Stimulated activated CD8-positive, alpha-beta memory T cell treated with anti-CD3 and anti-CD28 coated beads, Interleukin-12 subunit alpha, Interleukin-12 subunit beta, amount 100 ng/mL, for 24 hours (primary cell): ENCODE measurements around the gene C20orf204.

Experiments
- DNase-seq: peaks from one replicate; pipeline ENCODE4 v3.0.0-alpha.2; 2020; ENCODE audit errors: extremely low read depth

C20orf204 gene

GRCh38 chr20:64056639-64056888, 20.6 kb downstream of the C20orf204 start:
- DNase-seq, result no peak

- DNase-seq, result no peak
These were observed 21.1 kb downstream of the C20orf204 start for GRCh38 chr20:64056889-64057627.

- peak; percentile 63 for DNase-seq
These were observed 21.9 kb downstream of the C20orf204 start for GRCh38 chr20:64057628-64058498.

- DNase-seq, result no peak
These were observed 22.6 kb downstream of the C20orf204 start for GRCh38 chr20:64058536-64058935.

- DNase-seq, result no peak
These were observed 26.3 kb downstream of the C20orf204 start for GRCh38 chr20:64062276-64062595.

- peak; percentile 88 for DNase-seq
These were observed 26.8 kb downstream of the C20orf204 start, which contains the start of gene TCEA2 for GRCh38 chr20:64062596-64063388. TSS of gene TCEA2 (plus strand) at chr20:64063198. CDS start at chr20:64063313, 115 bp downstream.

GRCh38 chr20:64063389-64064144, 27.6 kb downstream of the C20orf204 start:
- no peak for DNase-seq

GRCh38 chr20:64064145-64064698, 28.2 kb downstream of the C20orf204 start:
- no peak for DNase-seq

- no peak for DNase-seq
These were observed 29.3 kb downstream of the C20orf204 start for GRCh38 chr20:64065062-64065973.

GRCh38 chr20:64065974-64066343, 30.0 kb downstream of the C20orf204 start:
- no peak for DNase-seq

- DNase-seq, result no peak
These were observed 31.1 kb downstream of the C20orf204 start for GRCh38 chr20:64067005-64067632.

- no peak for DNase-seq
These were observed 31.8 kb downstream of the C20orf204 start for GRCh38 chr20:64067733-64068307.

- no peak for DNase-seq
These were observed 32.6 kb downstream of the C20orf204 start for GRCh38 chr20:64068386-64069208.

GRCh38 chr20:64069209-64069613, 33.2 kb downstream of the C20orf204 start:
- DNase-seq, result no peak

GRCh38 chr20:64069614-64070243, 33.7 kb downstream of the C20orf204 start:
- no peak for DNase-seq

GRCh38 chr20:64070244-64070993, 34.4 kb downstream of the C20orf204 start:
- DNase-seq, result no peak
